ENCODE data around the gene CIDEB. TPM values are rescaled to one million over a fixed set of nuclear protein-coding genes. Genes with fewer than 3 reads are reported as not detected.
"Not testable (repeated sequence)": the region's sequence is repeated elsewhere in the genome, so short reads cannot be mapped to it uniquely, and the experiment has no call there.

Gene CIDEB
- polyA plus RNA-seq, 3 donors, result 36.4 to 126 (median 63.8) TPM

DNA sequence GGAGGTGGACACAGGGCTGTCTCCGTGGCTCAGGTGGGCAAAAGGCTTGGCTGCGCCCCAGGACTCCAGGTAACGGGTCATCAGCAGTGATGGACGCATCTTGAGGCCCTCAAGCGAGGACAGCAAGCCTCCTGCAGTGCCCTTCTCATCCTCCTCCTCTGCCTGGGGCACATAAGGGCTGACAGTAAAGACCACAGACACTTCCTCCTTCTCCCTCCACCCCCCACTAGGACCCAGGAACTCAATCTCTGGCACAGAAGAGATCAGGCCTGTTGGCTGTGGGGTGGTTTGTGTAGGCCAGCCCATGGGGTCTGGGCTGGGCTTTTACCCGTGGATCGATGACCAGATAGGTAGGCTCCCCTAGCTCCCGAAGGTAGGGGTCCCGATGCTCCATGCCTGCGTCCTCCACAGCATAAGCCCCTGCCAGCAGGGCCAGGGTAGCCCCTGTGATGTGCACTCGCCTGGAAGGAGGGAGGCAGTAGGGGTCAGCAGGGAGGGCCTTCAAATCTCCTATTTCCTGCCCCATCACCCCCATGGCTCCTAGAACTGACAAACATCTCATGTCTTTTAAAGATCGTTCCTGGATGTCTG lies 21.4 kb upstream of the CIDEB start:
- no peak for DNase-seq
- Histone ChIP-seq H3K36me3 (replicated peaks in 1 of 2; ENCODE audit: control insufficient read depth in 1 of 2, insufficient read depth in 2 of 2, low read length in 2 of 2) (no peaks in the 10 kb centered on the region), H3K9ac (ENCODE audit: insufficient read depth, low read length, poor library complexity, severe bottlenecking) (no peak overlapping the region), H4K20me1 (ENCODE audit: insufficient read depth, low read length) (peaks cover 4% of the 10 kb centered on the region), H3K27ac (ENCODE audit: low read depth in 1 of 2, low read length in 2 of 2) (peak overlapping the region; percentile 59 to 67), H3K4me1 (ENCODE audit: control insufficient read depth in 1 of 2, insufficient read depth in 2 of 2, low read length in 2 of 2) (peaks cover 78 to 81% of the 10 kb centered on the region in 2 donors), H3K4me3 (replicated peaks in 1 of 3; ENCODE audit: low read depth in 2 of 3, low read length in 3 of 3) (no peak overlapping the region), H2AFZ (ENCODE audit: insufficient read depth, low read depth, low read length, poor library complexity, severe bottlenecking) (no peak overlapping the region), H3K79me2 (ENCODE audit: insufficient read depth, low read length) (no peaks in the 10 kb centered on the region), H3K4me2 (replicated peaks; ENCODE audit: extremely low read depth, low read length, poor library complexity, severe bottlenecking) (no peak overlapping the region), H3K27me3 (ENCODE audit: control insufficient read depth in 2 of 2, insufficient read depth in 2 of 2, low read length in 2 of 2) (peaks cover 3 to 12% of the 10 kb centered on the region in 2 donors), H3K9me3 (replicated peaks in 1 of 2; ENCODE audit: control insufficient read depth in 1 of 2, insufficient read depth in 1 of 2, low read length in 2 of 2) (no peaks in the 10 kb centered on the region)
- peak overlapping the region; percentile 5 to 30 for H3K4me3 Mint-ChIP-seq
- peak overlapping the region; percentile 79 to 91 (median 85) for H3K27ac Mint-ChIP-seq
- TF ChIP-seq, protein P1, sequence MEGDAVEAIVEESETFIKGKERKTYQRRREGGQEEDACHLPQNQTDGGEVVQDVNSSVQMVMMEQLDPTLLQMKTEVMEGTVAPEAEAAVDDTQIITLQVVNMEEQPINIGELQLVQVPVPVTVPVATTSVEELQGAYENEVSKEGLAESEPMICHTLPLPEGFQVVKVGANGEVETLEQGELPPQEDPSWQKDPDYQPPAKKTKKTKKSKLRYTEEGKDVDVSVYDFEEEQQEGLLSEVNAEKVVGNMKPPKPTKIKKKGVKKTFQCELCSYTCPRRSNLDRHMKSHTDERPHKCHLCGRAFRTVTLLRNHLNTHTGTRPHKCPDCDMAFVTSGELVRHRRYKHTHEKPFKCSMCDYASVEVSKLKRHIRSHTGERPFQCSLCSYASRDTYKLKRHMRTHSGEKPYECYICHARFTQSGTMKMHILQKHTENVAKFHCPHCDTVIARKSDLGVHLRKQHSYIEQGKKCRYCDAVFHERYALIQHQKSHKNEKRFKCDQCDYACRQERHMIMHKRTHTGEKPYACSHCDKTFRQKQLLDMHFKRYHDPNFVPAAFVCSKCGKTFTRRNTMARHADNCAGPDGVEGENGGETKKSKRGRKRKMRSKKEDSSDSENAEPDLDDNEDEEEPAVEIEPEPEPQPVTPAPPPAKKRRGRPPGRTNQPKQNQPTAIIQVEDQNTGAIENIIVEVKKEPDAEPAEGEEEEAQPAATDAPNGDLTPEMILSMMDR (IDR thresholded peaks at IDR 0.05), result no peak
- H3K9me3 Mint-ChIP-seq, result peaks cover 0 to 3% (median 0%) of the 10 kb centered on the region in 7 donors
- H3K27me3 Mint-ChIP-seq (ENCODE audit: low read depth in 3 of 3), result peaks cover 11 to 29% (median 20%) of the 10 kb centered on the region in 3 donors
- H3K36me3 Mint-ChIP-seq, result peaks cover 6 to 12% of the 10 kb centered on the region in 2 donors
- WGBS (ENCODE audit: insufficient coverage), result 95% methylated on average over 11 of the region's 12 CpGs
- peaks cover 81% of the 10 kb centered on the region for H3K4me1 Mint-ChIP-seq
- intact Hi-C loops (cut with micrococcal nuclease), result no loop called here

DNA sequence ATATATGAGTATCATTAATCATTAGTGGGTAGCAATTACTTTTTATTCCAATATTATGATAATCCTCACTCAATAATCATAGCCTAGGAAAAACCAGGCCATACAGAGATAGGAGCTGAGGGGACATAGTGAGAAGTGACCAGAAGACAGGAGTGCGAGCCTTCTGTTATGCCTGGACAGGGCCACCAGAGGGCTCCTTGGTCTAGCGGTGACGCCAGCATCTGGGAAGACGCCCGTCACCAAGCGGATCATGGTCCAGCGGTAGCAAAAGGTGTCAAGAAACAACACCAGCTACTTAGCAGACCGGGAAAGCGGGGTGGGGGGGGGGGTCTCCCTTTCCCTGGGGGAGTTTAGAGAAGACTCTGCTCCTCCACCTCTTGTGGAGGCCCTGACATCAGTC lies 20.1 kb upstream of the CIDEB start:
- H3K4me1 ChIP-seq (ENCODE audit: control insufficient read depth in 1 of 2, insufficient read depth in 2 of 2, low read length in 2 of 2), result peaks cover 66 to 70% of the 10 kb centered on the region in 2 donors
- H3K9me3 ChIP-seq (replicated peaks in 1 of 2; ENCODE audit: control insufficient read depth in 1 of 2, insufficient read depth in 1 of 2, low read length in 2 of 2); H2AFZ ChIP-seq (ENCODE audit: insufficient read depth, low read depth, low read length, poor library complexity, severe bottlenecking); H4K20me1 ChIP-seq (ENCODE audit: insufficient read depth, low read length); DNase-seq; H3K79me2 ChIP-seq (ENCODE audit: insufficient read depth, low read length); H3K4me2 ChIP-seq (replicated peaks; ENCODE audit: extremely low read depth, low read length, poor library complexity, severe bottlenecking); H3K9me3 Mint-ChIP-seq; H3K27me3 ChIP-seq (ENCODE audit: control insufficient read depth in 2 of 2, insufficient read depth in 2 of 2, low read length in 2 of 2); H3K4me3 Mint-ChIP-seq; intact Hi-C loops (cut with micrococcal nuclease); H3K9ac ChIP-seq (ENCODE audit: insufficient read depth, low read length, poor library complexity, severe bottlenecking); H3K36me3 ChIP-seq (replicated peaks in 1 of 2; ENCODE audit: control insufficient read depth in 1 of 2, insufficient read depth in 2 of 2, low read length in 2 of 2): not testable (repeated sequence)
- peak overlapping the region in 1 of 3 experiments; percentile 41 for H3K4me3 ChIP-seq (replicated peaks in 1 of 3; ENCODE audit: low read depth in 2 of 3, low read length in 3 of 3)
- Mint-ChIP-seq H3K36me3 (peaks cover 6 to 13% of the 10 kb centered on the region in 2 donors), H3K27ac (peak overlapping the region in 5 of 7 donors; percentile 8 to 96 (median 88)), H3K27me3 (ENCODE audit: low read depth in 3 of 3) (peaks cover 3 to 20% (median 8%) of the 10 kb centered on the region in 3 donors), H3K4me1 (peaks cover 70% of the 10 kb centered on the region)
- peak overlapping the region; percentile 47 to 76 for H3K27ac ChIP-seq (ENCODE audit: low read depth in 1 of 2, low read length in 2 of 2)
- TF ChIP-seq, protein P1 (IDR thresholded peaks at IDR 0.05), result peak; percentile 82
- 0% methylated on average over 1 of the region's 9 CpGs for WGBS (ENCODE audit: insufficient coverage)
